IPS-20b (cell line): ENCODE results near the gene SLBP.

Experiments used
- H3K27ac ChIP-seq: one replicate; pipeline ENCODE4 v1.5.1; 2013; ENCODE audit warnings: low read length
- H3K27me3 ChIP-seq: 2 replicates; pipeline ENCODE4 v1.6.1; 2013; ENCODE audit warnings: mild to moderate bottlenecking, low read length, inconsistent platforms; ENCODE audit not compliant: insufficient read depth
- H3K36me3 ChIP-seq: 2 replicates; pipeline ENCODE4 v1.6.1; 2013; ENCODE audit warnings: low read depth, mild to moderate bottlenecking, inconsistent platforms, low read length, moderate library complexity; ENCODE audit not compliant: insufficient read depth
- H3K4me1 ChIP-seq: 2 replicates; pipeline ENCODE4 v1.6.1; 2013; ENCODE audit warnings: mild to moderate bottlenecking, control low read depth, inconsistent platforms, low read length, moderate library complexity; ENCODE audit not compliant: insufficient read depth
- H3K4me3 ChIP-seq: 2 replicates; pipeline ENCODE4 v1.5.1; 2013; ENCODE audit warnings: mild to moderate bottlenecking, low read length, inconsistent platforms
- H3K9ac ChIP-seq: 2 replicates; pipeline ENCODE4 v1.6.1; 2013; ENCODE audit warnings: low read depth, mild to moderate bottlenecking, inconsistent platforms, low read length, moderate library complexity
- H3K9me3 ChIP-seq: 2 replicates; pipeline ENCODE4 v1.6.1; 2013; ENCODE audit warnings: mild to moderate bottlenecking, low read depth, low read length, inconsistent platforms; ENCODE audit not compliant: insufficient read depth

SLBP gene

DNA sequence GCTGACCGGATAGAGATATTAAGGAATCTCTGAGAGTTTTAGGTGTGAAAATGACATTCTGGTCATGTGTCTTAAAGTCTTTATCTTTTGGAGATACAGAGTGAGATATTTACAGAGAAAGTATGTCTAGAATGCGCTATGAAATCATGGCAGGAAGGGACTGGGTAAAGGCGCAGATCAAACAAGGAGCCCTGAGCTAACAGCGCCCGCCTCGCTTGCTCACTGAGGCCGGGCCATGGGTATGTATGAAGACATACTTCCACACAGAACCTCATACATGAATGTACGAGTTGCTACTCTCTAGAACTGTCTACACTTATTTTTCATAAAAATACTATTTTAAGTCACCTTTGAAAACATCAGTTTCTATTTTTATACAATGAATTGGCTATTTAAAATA lies 48.0 kb downstream of the SLBP start:
- Histone ChIP-seq H3K9ac (no peak overlapping the region), H3K36me3 (no peaks in the 10 kb centered on the region), H3K9me3 (no peaks in the 10 kb centered on the region), H3K27ac (no peak overlapping the region), H3K27me3 (no peaks in the 10 kb centered on the region), H3K4me3 (no peak overlapping the region), H3K4me1 (no peaks in the 10 kb centered on the region)

DNA sequence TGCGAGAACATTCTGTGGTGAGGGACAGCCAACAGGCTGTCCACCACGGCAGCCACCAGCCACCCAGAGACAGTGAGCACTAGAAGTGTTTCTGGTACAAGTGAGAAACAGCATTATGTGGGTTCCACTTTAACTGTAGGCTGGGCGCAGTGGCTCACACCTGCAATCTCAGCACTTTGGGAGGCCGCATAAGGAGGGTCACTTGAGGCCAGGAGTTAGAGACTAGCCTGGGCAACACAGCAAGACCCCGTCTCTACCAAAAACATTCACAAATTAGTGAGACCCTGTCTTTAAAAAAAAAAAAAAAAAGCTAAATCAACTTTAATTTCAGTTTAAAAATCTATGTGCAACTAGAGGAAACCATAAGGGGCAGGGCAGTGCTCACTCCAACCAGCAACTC lies 48.6 kb downstream of the SLBP start:
- Histone ChIP-seq H3K9ac (no peak overlapping the region), H3K27ac (no peak overlapping the region), H3K27me3 (no peaks in the 10 kb centered on the region), H3K4me1 (no peaks in the 10 kb centered on the region), H3K4me3 (no peak overlapping the region), H3K36me3 (no peaks in the 10 kb centered on the region), H3K9me3 (no peaks in the 10 kb centered on the region)

DNA sequence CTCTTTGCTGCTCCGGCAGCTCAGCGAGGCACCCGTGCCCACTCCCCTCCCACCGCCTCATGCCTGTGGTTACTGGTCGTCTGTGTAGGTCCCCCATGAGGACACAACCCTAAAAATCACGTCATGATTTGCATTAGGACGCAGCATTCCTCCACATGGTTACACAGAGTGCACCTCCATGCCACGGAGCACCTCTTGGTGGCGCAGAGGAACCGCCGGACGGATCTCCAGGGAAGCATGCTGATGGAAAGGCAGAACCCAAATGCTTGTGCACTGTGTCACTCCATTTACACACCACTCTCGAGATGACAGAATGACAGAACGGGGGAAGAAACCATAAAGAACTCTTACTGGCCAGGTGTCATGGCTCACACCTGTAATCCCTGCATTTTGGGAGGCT lies 50.4 kb downstream of the SLBP start:
- H3K4me1 ChIP-seq = no peaks in the 10 kb centered on the region
- no peak overlapping the region for H3K9ac ChIP-seq
- no peaks in the 10 kb centered on the region for H3K36me3 ChIP-seq
- no peaks in the 10 kb centered on the region for H3K9me3 ChIP-seq
- no peak overlapping the region for H3K4me3 ChIP-seq
- no peaks in the 10 kb centered on the region for H3K27me3 ChIP-seq
- no peak overlapping the region for H3K27ac ChIP-seq

DNA sequence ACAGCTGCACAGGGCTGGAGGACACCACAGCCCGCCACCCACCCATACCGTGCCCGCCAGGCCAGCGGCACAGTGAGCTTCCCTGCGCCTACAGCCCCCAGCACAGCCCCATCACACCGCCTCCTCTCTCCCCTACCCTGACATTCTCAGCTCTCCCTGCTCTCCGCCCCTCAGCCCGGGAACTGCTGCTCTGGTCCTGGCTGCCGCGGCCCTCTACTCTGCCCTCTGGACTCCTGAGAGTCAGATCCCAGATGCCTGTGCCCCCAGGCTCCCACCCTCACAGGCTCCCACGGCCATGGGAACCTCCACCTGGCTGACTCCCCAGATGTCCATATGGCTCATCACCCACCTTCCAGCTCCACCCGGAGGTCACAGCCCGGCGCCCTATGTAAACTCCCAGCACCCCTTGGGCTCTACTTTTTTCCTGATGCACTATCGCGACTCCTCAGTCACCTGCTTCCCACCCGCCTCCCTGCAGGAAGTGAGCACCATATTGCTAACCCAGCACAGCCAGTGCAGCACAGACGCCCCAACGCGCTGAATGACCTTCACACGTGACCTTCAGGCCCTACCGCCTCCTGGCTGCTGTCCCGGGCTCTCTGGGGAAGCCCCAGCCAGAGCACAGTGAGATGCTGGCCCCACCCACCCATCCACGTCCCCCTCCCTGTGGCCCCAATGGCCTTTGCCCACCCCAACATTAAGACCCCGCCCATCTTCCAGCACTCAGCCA lies 51.0 kb downstream of the SLBP start:
- Histone ChIP-seq H3K36me3 (no peaks in the 10 kb centered on the region), H3K9ac (no peak overlapping the region), H3K27me3 (no peaks in the 10 kb centered on the region)

DNA sequence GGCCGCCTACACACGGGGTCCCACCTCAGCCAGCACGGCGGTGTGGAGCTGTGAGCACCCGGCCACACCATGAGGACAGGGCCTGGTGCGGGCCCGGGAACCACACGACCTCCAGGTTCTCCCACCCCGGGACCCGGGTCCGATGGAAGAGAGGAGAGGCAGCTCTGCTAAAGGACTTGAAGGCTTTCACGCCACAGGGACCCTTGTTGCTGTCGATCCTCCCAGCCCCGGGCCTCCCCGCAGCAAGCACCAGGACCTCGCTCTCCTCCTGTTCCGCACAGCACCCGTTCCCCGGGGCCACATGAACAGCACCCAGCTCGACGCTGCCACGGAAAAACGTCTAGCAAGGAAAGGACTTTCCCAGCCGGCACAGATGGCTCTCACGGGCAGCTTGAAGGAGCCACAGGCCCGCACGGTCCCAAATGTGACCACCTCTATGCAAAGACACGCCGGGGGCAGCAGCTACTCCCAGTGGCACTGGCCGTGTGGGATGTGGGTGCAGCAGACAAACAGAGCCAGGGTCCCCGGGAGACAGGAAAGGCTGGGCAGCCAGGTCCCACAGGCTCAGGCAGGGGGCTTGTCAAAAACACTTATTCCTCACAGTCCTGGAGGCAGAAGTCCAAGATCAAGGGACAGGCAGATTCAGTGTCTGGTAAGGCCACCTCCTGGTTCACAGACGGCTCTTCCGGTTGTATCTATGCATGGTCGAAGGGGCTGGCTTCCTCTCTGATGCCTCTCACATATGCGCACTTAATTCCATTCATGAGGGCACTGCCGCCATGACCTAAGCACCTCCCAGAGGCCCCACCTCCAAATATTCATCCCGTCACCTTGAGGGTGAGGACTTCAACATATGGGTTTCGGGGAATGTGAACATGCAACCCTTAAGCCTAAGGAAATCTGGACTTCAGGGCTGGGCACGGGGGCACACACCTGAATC lies 52.7 kb downstream of the SLBP start:
- Histone ChIP-seq H3K36me3 (no peaks in the 10 kb centered on the region), H3K4me1 (no peaks in the 10 kb centered on the region), H3K27me3 (no peaks in the 10 kb centered on the region), H3K27ac (no peak overlapping the region), H3K4me3 (no peak overlapping the region), H3K9me3 (no peaks in the 10 kb centered on the region), H3K9ac (no peak overlapping the region; the same call in 1 of the 2 replicates)

More for the DNA sequence above, 51.0 kb downstream of the SLBP start:
- no peaks in the 10 kb centered on the region for H3K4me1 ChIP-seq
- H3K9me3 ChIP-seq = no peaks in the 10 kb centered on the region
- H3K4me3 ChIP-seq = no peak overlapping the region
- no peak overlapping the region for H3K27ac ChIP-seq

DNA sequence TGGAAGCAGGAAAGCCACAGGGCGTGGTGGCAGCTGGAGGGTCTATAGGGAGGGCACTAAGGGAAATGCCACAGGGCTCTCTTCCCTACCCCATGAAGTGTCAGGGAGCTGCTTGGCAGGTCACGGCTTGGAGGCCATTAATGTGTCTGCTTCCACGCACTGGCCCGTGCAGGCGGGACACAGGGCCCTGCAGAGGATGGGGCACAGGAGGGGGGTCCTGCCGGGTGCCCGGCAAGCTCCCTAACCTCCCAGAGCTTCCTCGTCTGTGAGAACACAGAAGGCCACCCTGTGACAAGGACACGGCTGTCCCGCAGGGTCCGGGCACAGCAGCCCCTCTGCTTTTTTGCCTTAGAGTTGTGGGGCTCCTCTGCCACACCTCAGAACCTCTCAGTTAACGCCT lies 53.5 kb downstream of the SLBP start:
- Histone ChIP-seq H3K27me3 (no peaks in the 10 kb centered on the region), H3K27ac (no peak overlapping the region), H3K9ac (no peak overlapping the region)

DNA sequence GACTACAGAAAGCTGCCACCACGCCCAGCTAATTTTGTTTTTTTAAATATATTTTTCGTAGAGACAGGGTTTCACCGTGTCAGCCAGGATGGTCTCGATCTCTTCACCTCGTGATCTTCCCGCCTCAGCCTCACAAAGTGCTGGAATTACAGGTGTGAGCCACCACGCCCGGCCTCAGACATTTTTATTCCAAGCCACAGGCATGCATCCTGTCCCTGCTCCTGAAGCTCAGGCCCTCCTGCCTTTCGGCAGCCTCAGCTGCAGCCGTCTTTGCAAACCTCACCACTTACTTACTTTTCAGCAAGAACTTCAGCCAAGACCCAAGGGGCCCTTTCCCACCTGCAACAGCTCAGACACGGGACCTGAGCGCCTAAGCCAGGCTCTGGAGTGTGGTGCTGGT lies 54.0 kb downstream of the SLBP start:
- no peaks in the 10 kb centered on the region for H3K27me3 ChIP-seq
- no peaks in the 10 kb centered on the region for H3K4me1 ChIP-seq
- no peak overlapping the region for H3K9ac ChIP-seq
- H3K27ac ChIP-seq = no peak overlapping the region
- no peaks in the 10 kb centered on the region for H3K36me3 ChIP-seq
- H3K4me3 ChIP-seq = no peak overlapping the region
- H3K9me3 ChIP-seq = no peaks in the 10 kb centered on the region

More for the DNA sequence above, 53.5 kb downstream of the SLBP start:
- no peaks in the 10 kb centered on the region for H3K36me3 ChIP-seq
- no peak overlapping the region for H3K4me3 ChIP-seq
- H3K9me3 ChIP-seq = no peaks in the 10 kb centered on the region
- no peaks in the 10 kb centered on the region for H3K4me1 ChIP-seq

DNA sequence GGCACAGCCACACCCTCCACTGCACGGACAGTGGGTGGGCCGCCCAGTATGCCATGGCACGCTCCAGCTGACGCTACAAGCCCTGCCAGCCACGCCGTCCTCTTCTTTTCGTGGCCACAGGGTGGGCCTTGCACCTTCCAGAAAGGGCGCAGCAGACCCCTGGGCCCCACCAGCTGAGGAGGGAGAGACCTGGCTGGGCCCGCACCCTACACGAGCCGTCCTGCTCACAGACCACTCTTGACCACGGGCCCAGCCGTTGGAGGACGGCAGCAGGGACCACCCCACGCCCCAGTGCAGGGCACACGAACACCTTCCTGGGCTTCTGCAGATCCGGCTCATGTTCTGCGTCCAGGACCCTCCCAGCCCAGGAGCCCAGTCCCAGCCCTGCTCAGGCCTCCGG lies 55.1 kb downstream of the SLBP start:
- no peak overlapping the region for H3K27ac ChIP-seq
- H3K4me1 ChIP-seq = no peaks in the 10 kb centered on the region
- no peak overlapping the region for H3K4me3 ChIP-seq
- no peaks in the 10 kb centered on the region for H3K36me3 ChIP-seq
- H3K9me3 ChIP-seq = no peaks in the 10 kb centered on the region
- H3K27me3 ChIP-seq = no peaks in the 10 kb centered on the region
- no peak overlapping the region for H3K9ac ChIP-seq

DNA sequence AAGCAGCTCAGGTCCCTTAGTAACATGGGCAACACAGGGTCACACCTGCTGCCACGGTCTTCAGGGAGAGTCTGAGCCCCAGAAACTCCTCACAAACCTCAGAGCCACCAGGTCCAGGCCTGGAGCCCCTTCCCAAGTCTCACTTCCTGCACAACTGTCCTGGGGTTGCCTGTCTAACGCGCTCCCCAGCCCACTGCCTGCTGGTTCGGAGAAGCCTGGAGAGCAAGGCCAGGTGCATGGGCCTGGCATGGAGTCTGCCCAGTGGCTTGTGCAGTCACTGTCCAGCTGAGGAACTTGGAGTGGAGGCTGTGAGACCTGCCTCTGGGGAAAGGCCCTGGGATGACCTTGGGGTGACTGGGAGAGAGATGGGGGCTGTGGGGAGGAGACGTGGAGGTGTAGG lies 56.0 kb downstream of the SLBP start:
- H3K27me3 ChIP-seq = no peaks in the 10 kb centered on the region
- H3K27ac ChIP-seq = no peak overlapping the region
- H3K4me3 ChIP-seq = no peak overlapping the region
- no peaks in the 10 kb centered on the region for H3K36me3 ChIP-seq
- no peaks in the 10 kb centered on the region for H3K4me1 ChIP-seq
- H3K9ac ChIP-seq = no peak overlapping the region
- no peaks in the 10 kb centered on the region for H3K9me3 ChIP-seq

DNA sequence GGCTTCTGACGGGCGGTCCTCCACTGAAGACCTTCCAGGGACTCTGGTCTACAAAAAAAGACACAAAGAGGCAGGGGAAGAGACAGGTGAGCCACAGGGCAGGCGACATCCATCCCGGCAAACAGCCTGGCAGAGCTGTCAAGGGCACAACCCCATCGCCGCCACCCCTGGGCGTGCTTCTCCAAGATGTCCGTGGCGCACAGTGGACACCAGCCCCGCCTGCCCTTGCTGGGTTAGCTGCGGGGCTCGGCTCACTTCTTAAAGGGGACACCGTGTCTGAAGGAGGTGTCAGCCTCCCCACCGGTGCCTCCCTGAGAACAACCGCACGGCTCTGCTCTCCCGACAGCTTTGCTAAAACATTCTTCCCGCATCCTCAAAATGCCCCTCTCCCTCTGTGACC lies 56.4 kb downstream of the SLBP start:
- Histone ChIP-seq H3K4me1 (no peaks in the 10 kb centered on the region), H3K27me3 (no peaks in the 10 kb centered on the region), H3K4me3 (no peak overlapping the region), H3K27ac (no peak overlapping the region), H3K36me3 (no peaks in the 10 kb centered on the region), H3K9ac (no peak overlapping the region), H3K9me3 (no peaks in the 10 kb centered on the region)

DNA sequence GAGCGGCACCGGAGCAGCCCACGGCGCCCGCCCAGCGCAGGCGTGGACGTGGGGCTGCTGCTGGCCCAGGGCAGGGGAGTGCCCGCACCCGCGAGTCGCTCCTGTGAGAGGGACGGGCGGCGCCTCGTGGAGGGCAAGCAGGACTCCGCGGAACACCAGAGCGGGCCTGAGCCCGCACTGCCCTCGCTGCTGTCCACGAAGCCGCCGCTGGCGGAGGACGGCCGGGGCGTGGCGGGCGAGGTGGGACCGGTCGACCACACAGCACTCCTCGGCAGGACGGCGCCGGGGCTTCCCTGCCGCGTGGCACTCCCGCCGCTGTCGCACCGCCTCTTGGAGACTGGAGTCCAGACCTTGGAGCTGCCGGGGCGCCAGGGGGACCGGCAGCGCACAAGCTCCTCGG lies 57.0 kb downstream of the SLBP start:
- no peak overlapping the region for H3K9ac ChIP-seq
- H3K27me3 ChIP-seq = no peaks in the 10 kb centered on the region
- H3K9me3 ChIP-seq = no peaks in the 10 kb centered on the region
- H3K4me3 ChIP-seq = no peak overlapping the region
- no peaks in the 10 kb centered on the region for H3K36me3 ChIP-seq
- no peak overlapping the region for H3K27ac ChIP-seq
- H3K4me1 ChIP-seq = no peaks in the 10 kb centered on the region
